Ishikawa (cell line): ENCODE results near the gene CCND3.

Experiments
- CEBPB ChIP-seq: IDR thresholded peaks from 2 replicates; pipeline ENCODE4 v1.6.1; 2012
- CREB1 ChIP-seq: IDR thresholded peaks from 2 replicates; pipeline ENCODE4 v1.6.1; 2012; ENCODE audit warnings: low read depth
- EGR1 ChIP-seq: IDR thresholded peaks from 2 replicates; pipeline ENCODE4 v1.6.1; 2012
- EP300 ChIP-seq: IDR thresholded peaks from 2 replicates; pipeline ENCODE4 v1.6.1; 2012; ENCODE audit warnings: borderline replicate concordance
- FOXM1 ChIP-seq: IDR thresholded peaks from 2 replicates; pipeline ENCODE4 v1.6.1; 2012; ENCODE audit warnings: low read depth, borderline replicate concordance
- MAX ChIP-seq: IDR thresholded peaks from 2 replicates; pipeline ENCODE4 v1.6.1; 2012
- NFIC ChIP-seq: IDR thresholded peaks from 2 replicates; pipeline ENCODE4 v1.6.1; 2012
- RAD21 ChIP-seq: IDR thresholded peaks from 2 replicates; pipeline ENCODE4 v1.6.1; 2012; ENCODE audit warnings: low read depth
- REST ChIP-seq: IDR thresholded peaks from 2 replicates; pipeline ENCODE4 v1.6.1; 2012; ENCODE audit warnings: low read depth, mild to moderate bottlenecking
- TAF1 ChIP-seq: IDR thresholded peaks from 2 replicates; pipeline ENCODE4 v1.6.1; 2012; ENCODE audit warnings: low read depth, mild to moderate bottlenecking
- TCF12 ChIP-seq: IDR thresholded peaks from 2 replicates; pipeline ENCODE4 v1.6.1; 2012; ENCODE audit warnings: low read depth
- TEAD4 ChIP-seq: IDR thresholded peaks from 2 replicates; pipeline ENCODE4 v1.6.1; 2012
- USF1 ChIP-seq: IDR thresholded peaks from 2 replicates; pipeline ENCODE4 v1.6.1; 2012
- YY1 ChIP-seq: IDR thresholded peaks from 2 replicates; pipeline ENCODE4 v1.6.1; 2012; ENCODE audit warnings: low read depth
- ZBTB7A ChIP-seq: IDR thresholded peaks from 2 replicates; pipeline ENCODE4 v1.6.1; 2012; ENCODE audit warnings: low read depth

CCND3 gene

GRCh38 chr6:41936073-41936837, 5.4 kb downstream of the CCND3 start:
- TF ChIP-seq FOXM1 = no peak
- peak; percentile 55 for TF ChIP-seq RAD21

GRCh38 chr6:41935685-41936072, 5.9 kb downstream of the CCND3 start:
- TF ChIP-seq TCF12 (no peak), YY1 (no peak), CEBPB (no peak), EGR1 (no peak), CREB1 (no peak), MAX (no peak), TAF1 (no peak), NFIC (no peak), TEAD4 (no peak), REST (no peak), RAD21 (no peak), USF1 (no peak), FOXM1 (no peak), EP300 (no peak), ZBTB7A (no peak)

GRCh38 chr6:41935193-41935574, 6.4 kb downstream of the CCND3 start:
- TF ChIP-seq REST (no peak), EP300 (no peak), MAX (no peak), CREB1 (no peak)

GRCh38 chr6:41934278-41935192, 7.1 kb downstream of the CCND3 start:
- no peak for TF ChIP-seq RAD21
- no peak for TF ChIP-seq CREB1
- TF ChIP-seq MAX = no peak
- TF ChIP-seq EP300 = no peak
- no peak for TF ChIP-seq TEAD4
- no peak for TF ChIP-seq CEBPB
- no peak for TF ChIP-seq USF1
- no peak for TF ChIP-seq TAF1
- TF ChIP-seq EGR1 = no peak
- TF ChIP-seq FOXM1 = no peak
- no peak for TF ChIP-seq REST
- TF ChIP-seq YY1 = no peak
- no peak for TF ChIP-seq ZBTB7A
- no peak for TF ChIP-seq TCF12
